HEK293T (cell line): ENCODE data around the gene RNF150.

ENCODE experiments used
- BHLHE40 ChIP-seq: fragments of 450-650 bp; IDR thresholded peaks from 2 replicates; pipeline ENCODE4 v1.6.1; 2016; ENCODE audit warnings: mild to moderate bottlenecking, moderate library complexity, borderline replicate concordance
- ELF4 ChIP-seq: fragments of 450-650 bp; IDR thresholded peaks from 2 replicates; pipeline ENCODE4 v1.6.1; 2017; ENCODE audit warnings: antibody characterized with exemption
- FOXA1 ChIP-seq: fragments of 450-650 bp; IDR thresholded peaks from 2 replicates; pipeline ENCODE4 v1.6.1; 2016; ENCODE audit warnings: mild to moderate bottlenecking
- FOXK2 ChIP-seq: fragments of 450-650 bp; IDR thresholded peaks from 2 replicates; pipeline ENCODE4 v1.6.1; 2016; ENCODE audit warnings: mild to moderate bottlenecking
- FOXM1 ChIP-seq: fragments of 450-650 bp; IDR thresholded peaks from 2 replicates; pipeline ENCODE4 v1.6.1; 2017; ENCODE audit warnings: mild to moderate bottlenecking, borderline replicate concordance
- HDGF ChIP-seq: fragments of 450-650 bp; IDR thresholded peaks from 2 replicates; pipeline ENCODE4 v1.6.1; 2017; ENCODE audit warnings: antibody characterized with exemption, borderline replicate concordance
- L3MBTL2 ChIP-seq: fragments of 450-650 bp; conservative IDR thresholded peaks from 2 replicates; pipeline ENCODE4 v1.6.1; 2016; ENCODE audit warnings: mild to moderate bottlenecking
- LEF1 ChIP-seq: fragments of 450-650 bp; IDR thresholded peaks from 2 replicates; pipeline ENCODE4 v1.6.1; 2017; ENCODE audit warnings: mild to moderate bottlenecking, borderline replicate concordance
- SP1 ChIP-seq: fragments of 450-650 bp; IDR thresholded peaks from 2 replicates; pipeline ENCODE4 v1.6.1; 2017
- SUZ12 ChIP-seq: fragments of 450-650 bp; IDR thresholded peaks from 2 replicates; pipeline ENCODE4 v1.6.1; 2016; ENCODE audit warnings: mild to moderate bottlenecking
- TARDBP ChIP-seq: fragments of 450-650 bp; IDR thresholded peaks from 2 replicates; pipeline ENCODE4 v1.6.1; 2016
- ZNF384 ChIP-seq: fragments of 450-650 bp; IDR thresholded peaks from 2 replicates; pipeline ENCODE4 v1.6.1; 2016
- TF ChIP-seq, protein P1 (sequence below): fragments of 450-650 bp; IDR thresholded peaks from 2 replicates; pipeline ENCODE4 v1.6.1; 2016

DNA sequence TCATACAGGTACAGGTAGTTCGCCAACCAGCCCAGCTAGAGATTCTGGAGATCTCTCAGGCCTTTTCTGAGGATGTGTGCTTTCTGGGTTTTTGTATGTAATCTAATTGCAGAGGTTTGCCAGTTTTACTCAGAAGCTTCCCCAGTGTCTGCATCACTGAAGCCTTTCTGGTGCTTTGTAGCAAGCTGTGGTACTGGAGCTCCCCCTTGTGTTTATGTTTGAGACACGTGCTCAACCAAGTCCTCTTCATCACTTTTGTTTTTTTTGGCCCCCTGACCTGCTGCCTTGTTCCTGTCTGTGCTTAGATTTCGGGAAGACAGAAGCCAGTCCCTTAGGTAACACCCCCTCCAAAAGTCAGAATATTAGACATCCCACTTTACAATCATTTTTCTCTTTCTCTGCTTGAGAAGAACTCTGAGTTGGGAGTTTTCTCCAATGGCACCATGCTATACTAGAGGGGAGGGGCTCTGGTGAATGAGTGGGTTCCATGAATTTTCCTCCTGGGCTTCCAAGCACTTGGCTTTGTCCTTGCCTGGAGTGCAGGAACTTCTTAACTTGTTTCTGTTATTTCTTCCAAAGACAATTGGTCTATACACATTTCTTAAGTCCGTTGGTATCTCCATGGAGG lies 248.7 kb downstream of the RNF150 start:
- TF ChIP-seq BHLHE40 (no peak), FOXK2 (no peak), FOXM1 (no peak), SP1 (no peak), LEF1 (no peak), TARDBP (no peak), HDGF (no peak), ZNF384 (0 out of 2 replicates have a peak, but pooled peaks have one; percentile 10), ELF4 (no peak), FOXA1 (no peak), SUZ12 (no peak), L3MBTL2 (no peak; the same call in 1 of the 2 replicates)
- TF ChIP-seq, protein P1, sequence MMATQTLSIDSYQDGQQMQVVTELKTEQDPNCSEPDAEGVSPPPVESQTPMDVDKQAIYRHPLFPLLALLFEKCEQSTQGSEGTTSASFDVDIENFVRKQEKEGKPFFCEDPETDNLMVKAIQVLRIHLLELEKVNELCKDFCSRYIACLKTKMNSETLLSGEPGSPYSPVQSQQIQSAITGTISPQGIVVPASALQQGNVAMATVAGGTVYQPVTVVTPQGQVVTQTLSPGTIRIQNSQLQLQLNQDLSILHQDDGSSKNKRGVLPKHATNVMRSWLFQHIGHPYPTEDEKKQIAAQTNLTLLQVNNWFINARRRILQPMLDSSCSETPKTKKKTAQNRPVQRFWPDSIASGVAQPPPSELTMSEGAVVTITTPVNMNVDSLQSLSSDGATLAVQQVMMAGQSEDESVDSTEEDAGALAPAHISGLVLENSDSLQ = no peak
